WTC11 (cell line): ENCODE data around the gene INTS4. TPM values are rescaled to one million over a fixed set of nuclear protein-coding genes. Genes with fewer than 3 reads are reported as not detected.

Source experiments
- ATAC-seq: fragments of 200-7000 bp; cut with Tn5 transposase; 2 replicates; pipeline ENCODE4 v1.10.0; 2021; ENCODE audit warnings: mild to moderate bottlenecking, moderate library complexity
- CTCF ChIA-PET: fragments of 300-600 bp; sonication (Branson Sonifier 250); formaldehyde crosslinking; loops from one replicate; lab custom pipeline; 2021; ENCODE audit warnings: antibody characterized with exemption; lab: Charles Lee
- POLR2A ChIA-PET: fragments of 350-600 bp; sonication (Branson Sonifier 250); formaldehyde crosslinking; loops from one replicate; lab custom pipeline; 2021; ENCODE audit warnings: antibody characterized with exemption; lab: Charles Lee
- DNase-seq: peaks from one replicate; pipeline ENCODE4 v3.0.0; 2021; ENCODE audit warnings: low spot score
- H3K27ac Mint-ChIP-seq: 2 replicates; pipeline ENCODE4 v1.8.0; 2021; ENCODE audit warnings: mixed read lengths
- H3K27me3 Mint-ChIP-seq: 2 replicates; pipeline ENCODE4 v1.8.0; 2021; ENCODE audit warnings: low read depth, mild to moderate bottlenecking, moderate library complexity, mixed read lengths
- H3K36me3 Mint-ChIP-seq: 2 replicates; pipeline ENCODE4 v1.8.0; 2021; ENCODE audit warnings: mixed read lengths
- H3K4me1 Mint-ChIP-seq: 2 replicates; pipeline ENCODE4 v1.8.0; 2022; ENCODE audit warnings: mixed read lengths
- H3K4me3 Mint-ChIP-seq: 2 replicates; pipeline ENCODE4 v1.8.0; 2021; ENCODE audit warnings: mild to moderate bottlenecking, moderate library complexity, mixed read lengths
- H3K9me3 Mint-ChIP-seq: 2 replicates; pipeline ENCODE4 v1.8.0; 2021; ENCODE audit warnings: mixed read lengths
- ATF3 ChIP-seq: sonication (generic); formaldehyde crosslinking; conservative IDR thresholded peaks from 2 replicates; pipeline ENCODE4 v1.8.1; 2022; ENCODE audit warnings: mild to moderate bottlenecking, missing genetic modification reagents
- ESRRA ChIP-seq: sonication (generic); formaldehyde crosslinking; IDR thresholded peaks from 2 replicates; pipeline ENCODE4 v1.8.1; 2022; ENCODE audit warnings: mild to moderate bottlenecking, missing genetic modification reagents, borderline replicate concordance
- ETV6 ChIP-seq: sonication (generic); formaldehyde crosslinking; IDR thresholded peaks from 2 replicates; pipeline ENCODE4 v1.8.1; 2022; ENCODE audit warnings: mild to moderate bottlenecking, missing genetic modification reagents
- FOXP1 ChIP-seq: sonication (generic); formaldehyde crosslinking; IDR thresholded peaks from 2 replicates; pipeline ENCODE4 v1.8.0; 2022; ENCODE audit warnings: missing genetic modification reagents, mild to moderate bottlenecking, moderate library complexity, borderline replicate concordance
- GABPB1 ChIP-seq: sonication (generic); formaldehyde crosslinking; IDR thresholded peaks from 2 replicates; pipeline ENCODE4 v1.8.1; 2023; ENCODE audit warnings: mild to moderate bottlenecking, missing genetic modification reagents
- HMGXB4 ChIP-seq: sonication (generic); formaldehyde crosslinking; IDR thresholded peaks from 2 replicates; pipeline ENCODE4 v1.8.1; 2023; ENCODE audit warnings: mild to moderate bottlenecking, moderate library complexity, missing genetic modification reagents
- JAZF1 ChIP-seq: fragments of 250-450 bp; sonication (Bioruptor Pico); IDR thresholded peaks from 2 replicates; pipeline ENCODE4 v1.9.0; 2021; ENCODE audit warnings: moderate library complexity, mild to moderate bottlenecking, inconsistent platforms
- NFE2L1 ChIP-seq: sonication (generic); formaldehyde crosslinking; IDR thresholded peaks from 2 replicates; pipeline ENCODE4 v1.8.1; 2023; ENCODE audit warnings: missing genetic modification reagents
- NR2C2 ChIP-seq: sonication (generic); formaldehyde crosslinking; IDR thresholded peaks from 2 replicates; pipeline ENCODE4 v1.8.0; 2022; ENCODE audit warnings: mild to moderate bottlenecking, missing genetic modification reagents
- PRDM15 ChIP-seq: sonication (generic); formaldehyde crosslinking; IDR thresholded peaks from 2 replicates; pipeline ENCODE4 v1.8.0; 2022; ENCODE audit warnings: missing genetic modification reagents
- TEAD1 ChIP-seq: sonication (generic); formaldehyde crosslinking; IDR thresholded peaks from 2 replicates; pipeline ENCODE4 v1.8.0; 2022; ENCODE audit warnings: mild to moderate bottlenecking, missing genetic modification reagents
- TEAD4 ChIP-seq: sonication (generic); formaldehyde crosslinking; IDR thresholded peaks from 2 replicates; pipeline ENCODE4 v1.8.0; 2022; ENCODE audit warnings: mild to moderate bottlenecking, missing genetic modification reagents
- ZNF396 ChIP-seq: fragments of 250-450 bp; sonication (Bioruptor Pico); IDR thresholded peaks from 2 replicates; pipeline ENCODE4 v1.8.0; 2021; ENCODE audit warnings: mild to moderate bottlenecking, moderate library complexity, borderline replicate concordance
- ZNF416 ChIP-seq: fragments of 250-450 bp; sonication (Bioruptor Pico); IDR thresholded peaks from 2 replicates; pipeline ENCODE4 v1.9.0; 2021; ENCODE audit warnings: mild to moderate bottlenecking, inconsistent platforms
- ZNF423 ChIP-seq: fragments of 250-450 bp; sonication (Bioruptor Pico); IDR thresholded peaks from 2 replicates; pipeline ENCODE4 v2.1.2; 2022; ENCODE audit warnings: mild to moderate bottlenecking, moderate library complexity
- total RNA-seq: library from RNA; stranded (reverse); gene quantifications from 3 replicates; pipeline ENCODE4 v1.2.3, GENCODE V29; 2021
- TF ChIP-seq, protein P1 (sequence below): sonication (generic); formaldehyde crosslinking; IDR thresholded peaks from 2 replicates; pipeline ENCODE4 v1.8.1; 2023; ENCODE audit warnings: mild to moderate bottlenecking, missing genetic modification reagents, borderline replicate concordance

The INTS4 gene
- total RNA-seq, 1 experiment from 2014 or later: 34.2 TPM

DNA sequence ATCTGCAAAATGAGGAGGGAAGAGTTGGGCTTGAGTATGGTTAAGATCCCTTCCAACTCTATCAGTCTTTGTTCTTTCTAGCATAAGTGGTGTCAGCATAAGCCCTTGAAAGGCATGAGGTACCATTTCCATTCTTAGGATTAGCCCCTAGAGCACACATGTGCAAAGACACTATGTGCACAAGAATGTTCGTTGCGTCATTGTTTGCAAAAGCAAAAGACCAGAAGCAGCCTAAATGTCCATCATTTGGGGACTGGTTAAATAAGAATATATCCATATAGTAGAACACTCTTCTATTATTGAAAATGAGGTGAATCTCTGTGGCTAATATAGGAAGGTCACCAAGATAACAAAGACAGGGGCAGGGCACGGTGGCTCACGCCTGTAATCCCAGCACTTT lies 38.6 kb upstream of the INTS4 start:
- Mint-ChIP-seq H3K27me3 (no peaks in the 10 kb centered on the region), H3K36me3 (no peaks in the 10 kb centered on the region), H3K4me1 (peaks cover 6% of the 10 kb centered on the region; the same call in 1 of the 2 replicates), H3K4me3 (no peak overlapping the region), H3K9me3 (peaks cover under 1% of the 10 kb centered on the region), H3K27ac (no peak overlapping the region; the same call in 1 of the 2 replicates)
- ATAC-seq: no peak
- TF ChIP-seq GABPB1 (CRISPR knock-in tag) (peak; percentile 90), HMGXB4 (CRISPR knock-in tag) (no peak)
- no peak for DNase-seq
- POLR2A ChIA-PET: no interaction called here
- CTCF ChIA-PET: interaction anchor here (1.0 to 8.3 kb wide), 2 partner anchors 12 to 33 kb away, joined by 3 to 46 read pairs; no protein-coding TSS in a partner anchor

DNA sequence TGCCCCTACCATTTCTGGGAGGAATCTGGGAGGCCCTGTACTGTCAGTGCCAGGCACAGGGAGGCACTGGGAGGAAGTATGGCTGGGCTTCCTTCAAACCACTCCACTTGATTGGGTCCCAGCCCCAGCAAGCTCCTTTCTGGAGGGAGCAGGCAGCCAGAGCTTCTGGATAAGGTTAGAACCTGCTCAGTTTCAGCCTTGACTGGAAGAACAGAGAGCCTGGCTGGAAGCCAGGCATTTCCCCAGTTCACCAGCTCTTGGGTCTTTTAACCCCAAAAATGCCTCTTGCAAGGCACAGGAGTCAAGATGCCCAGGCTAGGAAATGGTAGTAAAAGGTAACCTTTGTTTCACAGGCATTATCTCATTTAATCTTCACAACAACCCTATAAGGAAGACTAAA lies 37.6 kb upstream of the INTS4 start:
- ATAC-seq: no peak
- Mint-ChIP-seq H3K36me3 (no peaks in the 10 kb centered on the region), H3K9me3 (peaks cover 6% of the 10 kb centered on the region), H3K27me3 (no peaks in the 10 kb centered on the region), H3K27ac (no peak overlapping the region), H3K4me3 (no peak overlapping the region), H3K4me1 (peaks cover 6% of the 10 kb centered on the region; the same call in 1 of the 2 replicates)
- TF ChIP-seq TEAD4 (no peak), NR2C2 (CRISPR knock-in tag) (no peak), ZNF416 (CRISPR knock-in tag) (no peak), ATF3 (CRISPR knock-in tag) (no peak), ESRRA (CRISPR knock-in tag) (no peak), PRDM15 (CRISPR knock-in tag) (no peak), NFE2L1 (CRISPR knock-in tag) (no peak), FOXP1 (CRISPR knock-in tag) (no peak), JAZF1 (CRISPR knock-in tag) (no peak)
- TF ChIP-seq, protein P1, sequence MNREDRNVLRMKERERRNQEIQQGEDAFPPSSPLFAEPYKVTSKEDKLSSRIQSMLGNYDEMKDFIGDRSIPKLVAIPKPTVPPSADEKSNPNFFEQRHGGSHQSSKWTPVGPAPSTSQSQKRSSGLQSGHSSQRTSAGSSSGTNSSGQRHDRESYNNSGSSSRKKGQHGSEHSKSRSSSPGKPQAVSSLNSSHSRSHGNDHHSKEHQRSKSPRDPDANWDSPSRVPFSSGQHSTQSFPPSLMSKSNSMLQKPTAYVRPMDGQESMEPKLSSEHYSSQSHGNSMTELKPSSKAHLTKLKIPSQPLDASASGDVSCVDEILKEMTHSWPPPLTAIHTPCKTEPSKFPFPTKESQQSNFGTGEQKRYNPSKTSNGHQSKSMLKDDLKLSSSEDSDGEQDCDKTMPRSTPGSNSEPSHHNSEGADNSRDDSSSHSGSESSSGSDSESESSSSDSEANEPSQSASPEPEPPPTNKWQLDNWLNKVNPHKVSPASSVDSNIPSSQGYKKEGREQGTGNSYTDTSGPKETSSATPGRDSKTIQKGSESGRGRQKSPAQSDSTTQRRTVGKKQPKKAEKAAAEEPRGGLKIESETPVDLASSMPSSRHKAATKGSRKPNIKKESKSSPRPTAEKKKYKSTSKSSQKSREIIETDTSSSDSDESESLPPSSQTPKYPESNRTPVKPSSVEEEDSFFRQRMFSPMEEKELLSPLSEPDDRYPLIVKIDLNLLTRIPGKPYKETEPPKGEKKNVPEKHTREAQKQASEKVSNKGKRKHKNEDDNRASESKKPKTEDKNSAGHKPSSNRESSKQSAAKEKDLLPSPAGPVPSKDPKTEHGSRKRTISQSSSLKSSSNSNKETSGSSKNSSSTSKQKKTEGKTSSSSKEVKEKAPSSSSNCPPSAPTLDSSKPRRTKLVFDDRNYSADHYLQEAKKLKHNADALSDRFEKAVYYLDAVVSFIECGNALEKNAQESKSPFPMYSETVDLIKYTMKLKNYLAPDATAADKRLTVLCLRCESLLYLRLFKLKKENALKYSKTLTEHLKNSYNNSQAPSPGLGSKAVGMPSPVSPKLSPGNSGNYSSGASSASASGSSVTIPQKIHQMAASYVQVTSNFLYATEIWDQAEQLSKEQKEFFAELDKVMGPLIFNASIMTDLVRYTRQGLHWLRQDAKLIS (CRISPR knock-in tag): no peak
- ChIA-PET CTCF (interaction anchor here (0.7 to 8.3 kb wide), 2 partner anchors 8 to 13 kb away, joined by 4 to 46 read pairs; no protein-coding TSS in a partner anchor), POLR2A (interaction anchor here (0.7 kb wide), 1 partner anchor 12 kb away, joined by 6 read pairs; no protein-coding TSS in a partner anchor)
- DNase-seq: no peak

GRCh38 chr11:78031629-78032028 lies 37.2 kb upstream of the INTS4 start:
- H3K27ac Mint-ChIP-seq: no peak overlapping the region
- ChIA-PET POLR2A (no interaction called here), CTCF (interaction anchor here (1.1 to 8.3 kb wide), 3 partner anchors 9 to 47 kb away, joined by 3 to 46 read pairs (median 4); no protein-coding TSS in a partner anchor)
- no peak for ATAC-seq
- TF ChIP-seq ETV6 (no peak), ZNF423 (CRISPR knock-in tag) (no peak), ZNF396 (CRISPR knock-in tag) (no peak), TEAD1 (CRISPR knock-in tag) (no peak)
- DNase-seq: no peak
- peaks cover 6% of the 10 kb centered on the region; the same call in 1 of the 2 replicates for H3K4me1 Mint-ChIP-seq
- peaks cover 6% of the 10 kb centered on the region for H3K9me3 Mint-ChIP-seq
- no peaks in the 10 kb centered on the region for H3K27me3 Mint-ChIP-seq
- H3K36me3 Mint-ChIP-seq: no peaks in the 10 kb centered on the region
- H3K4me3 Mint-ChIP-seq: no peak overlapping the region
